H9 (cell line): Measurements from ENCODE around the gene GABARAPL2. TPM values are rescaled to one million over a fixed set of nuclear protein-coding genes. Genes with fewer than 3 reads are reported as not detected.
A peak's percentile ranks its signal among the peaks of the same experiment; 100 is the strongest.

ENCODE experiments used
- DNase-seq: peaks from one replicate; pipeline ENCODE4 v3.0.0-alpha.2; 2017
- H2AFZ ChIP-seq: one replicate; pipeline ENCODE4 v1.6.1; 2013; ENCODE audit warnings: mild to moderate bottlenecking, low read length, control low read depth, moderate library complexity
- H2AK5ac ChIP-seq: 2 replicates; pipeline ENCODE4 v1.6.1; 2013; ENCODE audit warnings: low read length, control low read depth, mixed read lengths; ENCODE audit not compliant: insufficient read length
- H2BK120ac ChIP-seq: one replicate; pipeline ENCODE4 v1.6.1; 2013; ENCODE audit warnings: low read depth, mild to moderate bottlenecking, low read length, control low read depth, inconsistent platforms; ENCODE audit not compliant: poor library complexity, severe bottlenecking
- H2BK12ac ChIP-seq: 2 replicates; pipeline ENCODE4 v1.6.1; 2013; ENCODE audit warnings: low read length, control low read depth, mixed read lengths, low read depth; ENCODE audit not compliant: insufficient read length
- H2BK15ac ChIP-seq: 2 replicates; pipeline ENCODE4 v1.6.1; 2013; ENCODE audit warnings: low read depth, low read length, control low read depth
- H2BK20ac ChIP-seq: one replicate; pipeline ENCODE4 v1.6.1; 2013; ENCODE audit warnings: low read depth, mild to moderate bottlenecking, low read length, control low read depth, inconsistent platforms; ENCODE audit not compliant: poor library complexity, severe bottlenecking
- H2BK5ac ChIP-seq: 2 replicates; pipeline ENCODE4 v1.6.1; 2013; ENCODE audit warnings: low read length, control low read depth, mixed read lengths; ENCODE audit not compliant: insufficient read length
- H3K14ac ChIP-seq: 2 replicates; pipeline ENCODE4 v1.6.1; 2013; ENCODE audit warnings: low read length, control low read depth; ENCODE audit not compliant: insufficient read depth
- H3K18ac ChIP-seq: 2 replicates; pipeline ENCODE4 v1.6.1; 2013; ENCODE audit warnings: low read depth, mild to moderate bottlenecking, mixed read lengths, low read length, control low read depth; ENCODE audit not compliant: insufficient read length
- H3K23ac ChIP-seq: 2 replicates; pipeline ENCODE4 v1.6.1; 2013; ENCODE audit warnings: low read length, control low read depth, mixed read lengths, low read depth; ENCODE audit not compliant: insufficient read length
- H3K23me2 ChIP-seq: 2 replicates; pipeline ENCODE4 v1.6.1; 2013; ENCODE audit warnings: low read depth, mild to moderate bottlenecking, mixed read lengths, low read length, control low read depth; ENCODE audit not compliant: insufficient read length, poor library complexity, severe bottlenecking
- H3K27ac ChIP-seq: 2 replicates; pipeline ENCODE4 v1.5.1; 2013; ENCODE audit warnings: low read length, control low read depth, mixed read lengths, low read depth; ENCODE audit not compliant: insufficient read length
- H3K27me3 ChIP-seq: 2 replicates; pipeline ENCODE4 v1.6.1; 2013; ENCODE audit warnings: low read length, control low read depth, inconsistent platforms; ENCODE audit not compliant: insufficient read depth
- H3K4ac ChIP-seq: 2 replicates; pipeline ENCODE4 v1.6.1; 2013; ENCODE audit warnings: low read depth, mild to moderate bottlenecking, control low read depth, inconsistent platforms, low read length, moderate library complexity
- H3K4me1 ChIP-seq: 2 replicates; pipeline ENCODE4 v1.6.1; 2013; ENCODE audit warnings: low read length, control low read depth, inconsistent platforms; ENCODE audit not compliant: insufficient read depth
- H3K4me2 ChIP-seq: 2 replicates; pipeline ENCODE4 v1.6.1; 2013; ENCODE audit warnings: low read length, control low read depth, mixed read lengths; ENCODE audit not compliant: insufficient read length, insufficient read depth
- H3K56ac ChIP-seq: 2 replicates; pipeline ENCODE4 v1.6.1; 2013; ENCODE audit warnings: low read depth, mild to moderate bottlenecking, mixed read lengths, low read length, control low read depth; ENCODE audit not compliant: insufficient read length
- H3K79me1 ChIP-seq: 2 replicates; pipeline ENCODE4 v1.6.1; 2013; ENCODE audit warnings: low read depth, mild to moderate bottlenecking, moderate library complexity, low read length, control low read depth, inconsistent platforms; ENCODE audit not compliant: insufficient read depth, poor library complexity, severe bottlenecking
- H3K79me2 ChIP-seq: 2 replicates; pipeline ENCODE4 v1.6.1; 2013; ENCODE audit warnings: low read length, control low read depth, inconsistent platforms; ENCODE audit not compliant: insufficient read depth
- H3K9ac ChIP-seq: 2 replicates; pipeline ENCODE4 v1.6.1; 2013; ENCODE audit warnings: low read length, control low read depth, mixed read lengths; ENCODE audit not compliant: insufficient read length; ENCODE audit errors: extremely low read depth
- H3K9me3 ChIP-seq: one replicate; pipeline ENCODE4 v1.6.1; 2013; ENCODE audit warnings: low read depth, low read length, inconsistent platforms; ENCODE audit not compliant: control insufficient read depth
- H3T11ph ChIP-seq: one replicate; pipeline ENCODE4 v1.6.1; 2013; ENCODE audit warnings: mild to moderate bottlenecking, low read length, control low read depth, inconsistent platforms
- H4K20me1 ChIP-seq: one replicate; pipeline ENCODE4 v1.6.1; 2013; ENCODE audit not compliant: control insufficient read depth, insufficient read length, insufficient read depth
- H4K5ac ChIP-seq: 2 replicates; pipeline ENCODE4 v1.6.1; 2013; ENCODE audit warnings: low read depth, mild to moderate bottlenecking, mixed read lengths, low read length, control low read depth; ENCODE audit not compliant: insufficient read length
- H4K8ac ChIP-seq: replicated peaks from 2 replicates; pipeline ENCODE4 v1.6.1; 2013; ENCODE audit warnings: low read length, control low read depth, mixed read lengths, low read depth; ENCODE audit not compliant: insufficient read length
- H4K91ac ChIP-seq: 2 replicates; pipeline ENCODE4 v1.6.1; 2013; ENCODE audit warnings: low read depth, mild to moderate bottlenecking, moderate library complexity, mixed read lengths, low read length, control low read depth; ENCODE audit not compliant: insufficient read length
- H3K27ac Mint-ChIP-seq, 3 experiments: 2 replicates in 2 of 3; 3 replicates in 1 of 3; pipeline ENCODE4 v1.8.0; 2020 to 2021; ENCODE audit warnings: mixed read lengths in 3 of 3, mild to moderate bottlenecking in 1 of 3, moderate library complexity in 1 of 3
- H3K27me3 Mint-ChIP-seq: 2 replicates; pipeline ENCODE4 v1.8.0; 2021; ENCODE audit warnings: low read depth, mild to moderate bottlenecking, moderate library complexity, mixed read lengths
- H3K36me3 Mint-ChIP-seq, 3 experiments: 2 replicates in 2 of 3; 3 replicates in 1 of 3; pipeline ENCODE4 v1.8.0; 2020 to 2021; ENCODE audit warnings: low read depth in 3 of 3, mixed read lengths in 3 of 3; ENCODE audit not compliant: insufficient read depth in 1 of 3
- H3K4me1 Mint-ChIP-seq, 2 experiments: 2 replicates each; pipeline ENCODE4 v1.8.0; 2020; ENCODE audit warnings: mixed read lengths in 2 of 2
- H3K4me3 Mint-ChIP-seq, 2 experiments: 2 replicates in 1 of 2; 3 replicates in 1 of 2; pipeline ENCODE4 v1.8.0; 2020 to 2021; ENCODE audit warnings: mild to moderate bottlenecking in 2 of 2, mixed read lengths in 2 of 2, moderate library complexity in 1 of 2
- H3K9me3 Mint-ChIP-seq, 2 experiments: 2 replicates in 1 of 2; 3 replicates in 1 of 2; pipeline ENCODE4 v1.8.0; 2020; ENCODE audit warnings: mild to moderate bottlenecking in 2 of 2, mixed read lengths in 2 of 2, moderate library complexity in 1 of 2
- WGBS: extraction: QIAGEN DNeasy Blood & Tissue Kit; methylation state at CpG from one replicate; pipeline ENCODE4 v1.1.7; 2013; ENCODE audit warnings: missing lambda C conversion rate, low lambda C conversion rate, mixed read lengths; ENCODE audit not compliant: insufficient read length; ENCODE audit errors: extremely low coverage; 5-methylcytosine and 5-hydroxymethylcytosine counted together
- total RNA-seq: library from RNA; stranded (reverse); gene quantifications from 2 replicates; pipeline ENCODE4 v1.2.1, GENCODE V29; 2021
- TF ChIP-seq, protein P1 (sequence below): fragments of 200-600 bp; sonication (generic); conservative IDR thresholded peaks from 3 replicates; pipeline ENCODE4 v1.8.0; 2021; ENCODE audit warnings: antibody characterized with exemption, mild to moderate bottlenecking

The GABARAPL2 gene
- total RNA-seq, 1 experiment from 2014 or later: 62.6 TPM

DNA sequence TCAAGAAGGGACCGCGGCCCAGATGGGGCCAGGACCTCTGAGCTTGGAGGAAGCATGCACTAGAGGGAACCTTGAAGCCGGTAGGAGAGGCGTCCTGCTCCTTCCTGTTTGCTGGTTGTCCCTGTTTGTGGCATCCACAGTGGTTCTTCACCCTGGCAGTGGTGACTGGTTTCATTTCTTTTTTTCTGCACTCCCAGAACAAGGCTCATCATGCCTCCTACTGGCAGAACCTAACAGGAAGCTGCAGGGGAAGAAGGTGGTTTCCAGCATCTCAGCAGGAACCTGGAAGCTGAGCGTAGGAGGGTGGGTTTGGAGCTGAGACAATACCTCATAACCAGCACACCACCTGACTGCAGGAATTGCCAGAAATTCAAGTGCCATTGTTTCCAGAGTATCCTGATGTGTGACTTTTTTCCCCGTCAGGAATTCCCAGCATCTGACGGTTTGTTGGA, 15.9 kb upstream of the GABARAPL2 start:
- Histone ChIP-seq H3K9me3 (no peaks in the 10 kb centered on the region), H3K79me2 (no peaks in the 10 kb centered on the region), H3K18ac (no peak overlapping the region), H3K27me3 (no peaks in the 10 kb centered on the region), H3K27ac (no peak overlapping the region), H2BK20ac (no peak overlapping the region), H3K9ac (no peak overlapping the region), H2BK15ac (no peak overlapping the region), H4K20me1 (no peaks in the 10 kb centered on the region), H3T11ph (no peak overlapping the region), H2BK12ac (no peak overlapping the region), H3K4ac (no peak overlapping the region), H4K8ac (no peak overlapping the region), H3K79me1 (no peaks in the 10 kb centered on the region), H3K4me2 (no peak overlapping the region), H3K23ac (no peak overlapping the region), H3K23me2 (peaks cover under 1% of the 10 kb centered on the region), H2AFZ (peak overlapping the region; percentile 45), H2AK5ac (no peak overlapping the region), H3K56ac (no peak overlapping the region), H3K4me1 (peaks cover 2% of the 10 kb centered on the region; the same call in 1 of the 2 replicates), H2BK5ac (no peak overlapping the region), H3K14ac (0 out of 2 replicates have a peak overlapping the region, but pooled peaks have one; percentile 14), H4K91ac (no peak overlapping the region), H2BK120ac (no peak overlapping the region), H4K5ac (no peak overlapping the region)
- no CpG with 5 or more reads among the region's 7 CpGs for WGBS
- Mint-ChIP-seq H3K27me3 (no peaks in the 10 kb centered on the region), H3K4me1 (peaks cover 9% of the 10 kb centered on the region in 2 experiments; a peak in 3 of 4 replicates), H3K27ac (peak overlapping the region in 2 of 3 experiments; percentile 14 to 62; a peak in 2 of 7 replicates), H3K36me3 (no peaks in the 10 kb centered on the region; a peak in 2 of 7 replicates), H3K4me3 (no peak overlapping the region), H3K9me3 (no peaks in the 10 kb centered on the region)
- TF ChIP-seq, protein P1, sequence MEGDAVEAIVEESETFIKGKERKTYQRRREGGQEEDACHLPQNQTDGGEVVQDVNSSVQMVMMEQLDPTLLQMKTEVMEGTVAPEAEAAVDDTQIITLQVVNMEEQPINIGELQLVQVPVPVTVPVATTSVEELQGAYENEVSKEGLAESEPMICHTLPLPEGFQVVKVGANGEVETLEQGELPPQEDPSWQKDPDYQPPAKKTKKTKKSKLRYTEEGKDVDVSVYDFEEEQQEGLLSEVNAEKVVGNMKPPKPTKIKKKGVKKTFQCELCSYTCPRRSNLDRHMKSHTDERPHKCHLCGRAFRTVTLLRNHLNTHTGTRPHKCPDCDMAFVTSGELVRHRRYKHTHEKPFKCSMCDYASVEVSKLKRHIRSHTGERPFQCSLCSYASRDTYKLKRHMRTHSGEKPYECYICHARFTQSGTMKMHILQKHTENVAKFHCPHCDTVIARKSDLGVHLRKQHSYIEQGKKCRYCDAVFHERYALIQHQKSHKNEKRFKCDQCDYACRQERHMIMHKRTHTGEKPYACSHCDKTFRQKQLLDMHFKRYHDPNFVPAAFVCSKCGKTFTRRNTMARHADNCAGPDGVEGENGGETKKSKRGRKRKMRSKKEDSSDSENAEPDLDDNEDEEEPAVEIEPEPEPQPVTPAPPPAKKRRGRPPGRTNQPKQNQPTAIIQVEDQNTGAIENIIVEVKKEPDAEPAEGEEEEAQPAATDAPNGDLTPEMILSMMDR: peak; percentile 78
- DNase-seq: peak; percentile 82
